Measurements from ENCODE around the gene UPF1. TPM values are rescaled to one million over a fixed set of nuclear protein-coding genes. Genes with fewer than 3 reads are reported as not detected.
"Not testable (repeated sequence)": the region's sequence is repeated elsewhere in the genome, so short reads cannot be mapped to it uniquely, and the experiment has no call there.

Gene UPF1
- total RNA-seq, 8 experiments from 2014 or later = 19.0 to 61.6 (median 28.9) TPM

DNA sequence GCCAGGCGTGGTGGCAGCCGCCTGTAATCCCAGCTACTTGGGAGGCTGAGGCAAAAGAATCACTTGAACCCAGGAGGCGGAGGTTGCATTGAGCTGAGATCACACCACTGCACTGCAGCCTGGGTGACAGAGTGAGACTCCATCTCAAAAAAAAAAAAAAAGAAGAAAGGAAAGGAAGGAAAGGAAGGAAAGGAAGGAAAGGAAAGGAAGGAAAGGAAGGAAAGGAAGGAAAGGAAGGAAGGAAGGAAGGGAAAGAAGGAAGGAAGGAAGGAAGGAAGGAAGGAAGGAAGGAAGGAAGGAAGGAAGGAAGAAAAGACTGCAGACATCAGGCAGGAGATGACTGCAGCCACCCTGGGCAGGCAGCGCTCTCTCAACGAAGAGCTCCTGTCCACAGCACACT is 70.8 kb downstream of the UPF1 start:
- 100% methylated on average over 3 of the region's 5 CpGs; no CpG with 5 or more reads in 8 of the 10 experiments for WGBS, 10 experiments
- in situ Hi-C loops (cut with MboI; ENCODE audit: low pct_unique_long_range_greater_than_20kb in 2 of 9, low sequenced_read_pairs in 9 of 9, unreplicated experiment in 9 of 9); H3K4me1 ChIP-seq (replicated peaks in 1 of 2); ATAC-seq (replicated peaks in 6 of 8); H3K27ac ChIP-seq; H3K4me3 ChIP-seq: not testable (repeated sequence)

DNA sequence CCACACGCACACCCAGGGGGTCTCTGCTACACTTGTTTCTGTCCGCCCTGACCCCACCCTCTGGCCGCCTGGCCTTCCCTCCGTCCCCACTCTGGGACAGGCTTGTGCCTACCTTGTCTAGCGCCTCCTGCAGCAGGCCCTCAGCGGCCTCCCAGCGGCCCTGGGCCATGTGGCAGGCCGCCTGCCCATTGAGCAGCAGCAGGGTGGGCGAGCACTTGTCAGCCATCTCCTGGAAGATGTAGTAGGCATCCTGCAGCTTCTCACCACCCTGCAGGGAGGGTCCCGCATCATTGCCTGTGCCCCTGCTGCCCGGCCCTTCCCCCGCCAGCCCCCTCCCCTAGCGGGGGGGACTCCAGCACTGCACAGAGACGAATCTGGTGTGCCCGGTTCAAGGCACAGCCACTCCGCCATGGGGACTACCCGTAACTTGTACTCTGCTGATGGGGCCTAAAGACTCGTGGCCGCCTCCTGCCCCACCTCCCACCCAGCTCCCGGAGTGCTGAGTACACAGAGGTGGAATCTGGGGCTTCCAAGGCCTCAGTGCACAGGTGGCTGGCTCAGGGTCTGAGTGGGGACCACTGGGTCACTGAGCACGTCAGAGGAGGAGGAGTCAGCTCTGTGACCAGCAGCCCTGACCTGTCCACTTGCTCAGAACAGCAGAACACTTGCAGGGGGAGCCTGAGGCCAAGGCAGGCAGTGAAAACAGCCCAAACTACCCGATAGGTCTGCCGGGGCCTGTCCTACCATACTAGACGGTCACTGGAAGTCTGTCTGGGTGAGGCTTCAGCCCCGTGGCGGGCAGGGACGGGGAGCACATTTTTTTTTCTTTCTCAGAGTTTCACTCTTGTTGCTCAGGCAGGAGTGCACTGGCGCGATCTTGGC is 71.6 kb downstream of the UPF1 start:
- Histone ChIP-seq H3K4me1 (replicated peaks in 1 of 2) (no peaks in the 10 kb centered on the region), H3K27ac (no peak overlapping the region), H3K4me3 (no peak overlapping the region)
- ATAC-seq (replicated peaks in 6 of 8) = no peak
- 60 to 100% (median 100%) methylated on average over 2 to 7 of the region's 29 CpGs; no CpG with 5 or more reads in 5 of the 10 experiments for WGBS, 10 experiments
- in situ Hi-C loops (cut with MboI; ENCODE audit: low pct_unique_long_range_greater_than_20kb in 2 of 9, low sequenced_read_pairs in 9 of 9, unreplicated experiment in 9 of 9) = no loop called here

DNA sequence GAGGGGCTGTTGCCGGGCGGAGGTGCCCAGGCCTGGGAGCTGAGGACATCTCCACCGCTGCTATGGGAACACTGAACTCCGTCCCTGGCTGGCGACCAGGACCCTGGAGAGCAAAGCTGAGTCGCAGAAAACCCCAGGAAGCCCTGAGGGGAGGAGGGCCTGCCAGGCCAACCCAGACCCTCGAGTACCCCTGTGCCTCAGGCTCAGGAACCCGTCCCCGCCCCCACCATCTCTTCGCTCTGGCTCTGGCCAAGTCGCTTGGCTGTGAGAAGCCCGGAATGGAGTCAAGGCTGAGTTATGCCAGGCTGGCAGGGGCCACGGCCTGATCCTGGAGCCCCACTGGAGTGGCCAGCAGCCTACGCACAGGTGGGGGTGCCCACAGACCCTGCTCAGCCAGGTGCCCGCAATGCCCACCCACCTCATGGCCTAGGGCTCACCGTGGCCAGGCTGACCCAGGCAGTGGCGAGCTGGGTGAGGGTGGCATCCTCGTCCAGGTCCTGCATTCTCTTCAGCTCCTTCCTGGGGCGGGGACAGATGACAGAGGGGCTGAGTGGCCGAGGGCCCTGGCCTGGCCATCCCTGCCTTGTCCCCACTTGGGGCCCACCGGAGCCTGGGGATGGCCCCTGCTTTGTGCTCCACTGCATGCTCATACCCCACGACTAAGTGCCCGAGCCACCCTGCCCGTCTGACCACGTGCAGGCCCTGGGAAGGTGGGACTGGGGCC is 72.7 kb downstream of the UPF1 start:
- no peaks in the 10 kb centered on the region for H3K4me1 ChIP-seq (replicated peaks in 1 of 2)
- no peak overlapping the region for H3K27ac ChIP-seq
- no peak overlapping the region for H3K4me3 ChIP-seq
- ATAC-seq (replicated peaks in 6 of 8) = peak in 2 of 8 experiments; percentile 5 to 33
- 80 to 100% (median 100%) methylated on average over 1 to 10 of the region's 25 CpGs; no CpG with 5 or more reads in 5 of the 10 experiments for WGBS, 10 experiments
- in situ Hi-C loops (cut with MboI; ENCODE audit: low pct_unique_long_range_greater_than_20kb in 2 of 9, low sequenced_read_pairs in 9 of 9, unreplicated experiment in 9 of 9) = no loop called here

DNA sequence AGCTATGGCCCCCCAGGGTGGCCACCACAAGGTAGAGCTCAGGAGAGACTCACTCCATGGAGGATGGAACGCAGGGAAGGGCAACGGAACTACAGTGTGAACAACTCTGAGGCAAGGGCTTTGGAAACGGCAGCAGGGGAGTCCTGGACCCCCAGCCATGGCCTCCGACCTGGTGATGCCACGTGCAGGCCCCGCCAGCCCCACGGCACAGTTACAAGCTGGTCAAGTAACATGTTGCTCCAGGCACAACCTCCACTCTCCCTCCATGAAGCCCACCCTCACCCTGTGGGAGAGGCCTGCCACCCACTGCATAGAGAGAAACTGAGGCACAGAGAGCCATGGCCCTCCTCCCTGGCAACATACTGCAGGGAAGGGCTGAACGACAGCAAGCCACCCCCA is 73.3 kb downstream of the UPF1 start:
- in situ Hi-C loops (cut with MboI; ENCODE audit: low pct_unique_long_range_greater_than_20kb in 2 of 9, low sequenced_read_pairs in 9 of 9, unreplicated experiment in 9 of 9) = no loop called here

DNA sequence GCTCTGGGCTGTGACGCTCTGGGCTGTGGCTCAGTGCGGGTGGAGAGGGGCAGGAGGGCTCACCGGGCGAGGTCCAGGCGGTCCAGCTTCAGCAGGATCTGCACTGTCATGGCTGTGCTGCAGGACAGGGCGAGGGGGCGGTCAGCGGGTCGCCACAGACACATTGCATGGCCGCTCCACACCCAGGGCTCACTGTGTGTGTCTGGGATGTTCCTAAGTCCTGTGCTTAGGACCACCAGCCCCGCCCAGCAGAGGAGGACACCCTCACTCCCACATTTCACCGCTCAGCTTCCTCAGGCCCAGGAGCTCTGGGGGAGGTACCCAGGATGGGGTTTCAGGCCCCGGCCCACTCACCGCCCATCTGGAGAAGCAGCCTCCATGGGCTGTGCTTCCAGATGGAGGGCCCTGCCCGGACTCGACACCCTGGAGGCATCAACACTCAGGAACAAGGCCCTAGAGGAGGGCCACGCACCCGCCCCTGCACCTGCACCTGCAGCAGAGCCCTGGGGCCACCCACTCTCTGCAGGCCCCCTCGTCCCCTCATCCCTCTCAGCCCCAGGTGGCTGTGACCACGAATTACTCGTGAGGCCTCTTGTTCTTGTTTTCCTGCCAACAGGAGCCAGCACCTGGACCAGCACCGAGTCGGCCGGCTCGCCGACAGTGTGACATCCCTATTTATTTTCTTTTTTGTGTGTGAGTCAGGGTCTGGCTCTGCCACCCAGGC is 73.9 kb downstream of the UPF1 start:
- Histone ChIP-seq H3K27ac (no peak overlapping the region), H3K4me1 (replicated peaks in 1 of 2) (no peaks in the 10 kb centered on the region)
- ATAC-seq (replicated peaks in 6 of 8) = peak in 3 of 8 experiments; percentile 6 to 69 (median 8)

More for the DNA sequence above, 73.3 kb downstream of the UPF1 start:
- no peak overlapping the region for H3K27ac ChIP-seq
- ATAC-seq (replicated peaks in 6 of 8) = no peak
- no peaks in the 10 kb centered on the region for H3K4me1 ChIP-seq (replicated peaks in 1 of 2)
- H3K4me3 ChIP-seq = no peak overlapping the region
- WGBS, 10 experiments = 50 to 100% (median 80%) methylated on average over 1 to 2 of the region's 8 CpGs; no CpG with 5 or more reads in 7 of the 10 experiments

DNA sequence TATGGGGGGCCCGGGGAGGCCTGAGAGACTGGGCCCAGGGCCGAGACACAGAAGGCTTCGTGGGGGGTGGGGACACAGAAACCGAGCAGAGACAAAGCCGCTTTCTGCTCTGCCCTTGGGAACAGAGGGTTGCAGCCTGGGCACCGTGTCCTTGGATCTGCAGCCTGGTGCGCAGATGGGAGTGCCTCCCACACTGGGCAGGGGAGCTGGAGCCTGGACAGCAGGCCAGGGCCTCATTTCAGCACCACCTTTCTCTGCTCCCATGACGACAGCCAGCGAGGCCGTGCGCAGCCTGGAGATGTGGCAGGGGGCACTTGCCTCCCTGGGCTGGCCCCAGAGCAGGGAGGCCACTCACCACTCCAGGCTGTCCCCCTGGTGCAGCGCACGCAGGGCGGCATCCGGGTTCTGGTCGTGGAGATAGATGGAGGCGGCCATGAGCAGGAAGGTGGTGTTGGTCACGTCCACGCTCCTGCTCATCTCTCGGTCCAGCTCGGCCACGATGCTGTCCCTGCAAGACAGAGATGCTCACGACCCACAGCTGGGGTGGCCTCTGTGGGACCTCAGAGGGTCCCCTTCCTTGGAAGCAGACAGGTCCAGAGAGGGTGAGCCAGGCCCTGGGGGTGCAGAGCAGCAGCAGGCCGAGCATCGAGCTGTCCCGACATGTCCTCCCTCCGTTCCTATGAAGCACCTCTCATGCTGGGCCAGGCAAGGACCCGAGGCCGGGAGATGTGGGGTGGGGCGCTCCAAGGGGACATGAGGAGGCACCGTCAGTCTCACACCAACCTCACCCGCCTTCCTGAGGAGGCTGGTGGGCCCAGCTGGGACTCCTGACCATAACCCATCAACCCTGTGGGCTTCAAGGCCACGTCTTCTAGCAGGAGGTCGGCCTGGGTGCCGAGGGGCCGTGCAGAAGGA is 75.1 kb downstream of the UPF1 start:
- in situ Hi-C loops (cut with MboI; ENCODE audit: low pct_unique_long_range_greater_than_20kb in 2 of 9, low sequenced_read_pairs in 9 of 9, unreplicated experiment in 9 of 9) = no loop called here
- 91 to 100% methylated on average over 1 to 14 of the region's 36 CpGs; no CpG with 5 or more reads in 8 of the 10 experiments for WGBS, 10 experiments
- Histone ChIP-seq H3K4me1 (replicated peaks in 1 of 2) (no peaks in the 10 kb centered on the region), H3K27ac (no peak overlapping the region), H3K4me3 (no peak overlapping the region)
- ATAC-seq (replicated peaks in 6 of 8) = peak in 5 of 8 experiments; percentile 11 to 80 (median 23)

More for the DNA sequence above, 73.9 kb downstream of the UPF1 start:
- 20 to 100% (median 82%) methylated on average over 1 to 9 of the region's 26 CpGs; no CpG with 5 or more reads in 4 of the 10 experiments for WGBS, 10 experiments
- H3K4me3 ChIP-seq = no peak overlapping the region
- in situ Hi-C loops (cut with MboI; ENCODE audit: low pct_unique_long_range_greater_than_20kb in 2 of 9, low sequenced_read_pairs in 9 of 9, unreplicated experiment in 9 of 9) = no loop called here

DNA sequence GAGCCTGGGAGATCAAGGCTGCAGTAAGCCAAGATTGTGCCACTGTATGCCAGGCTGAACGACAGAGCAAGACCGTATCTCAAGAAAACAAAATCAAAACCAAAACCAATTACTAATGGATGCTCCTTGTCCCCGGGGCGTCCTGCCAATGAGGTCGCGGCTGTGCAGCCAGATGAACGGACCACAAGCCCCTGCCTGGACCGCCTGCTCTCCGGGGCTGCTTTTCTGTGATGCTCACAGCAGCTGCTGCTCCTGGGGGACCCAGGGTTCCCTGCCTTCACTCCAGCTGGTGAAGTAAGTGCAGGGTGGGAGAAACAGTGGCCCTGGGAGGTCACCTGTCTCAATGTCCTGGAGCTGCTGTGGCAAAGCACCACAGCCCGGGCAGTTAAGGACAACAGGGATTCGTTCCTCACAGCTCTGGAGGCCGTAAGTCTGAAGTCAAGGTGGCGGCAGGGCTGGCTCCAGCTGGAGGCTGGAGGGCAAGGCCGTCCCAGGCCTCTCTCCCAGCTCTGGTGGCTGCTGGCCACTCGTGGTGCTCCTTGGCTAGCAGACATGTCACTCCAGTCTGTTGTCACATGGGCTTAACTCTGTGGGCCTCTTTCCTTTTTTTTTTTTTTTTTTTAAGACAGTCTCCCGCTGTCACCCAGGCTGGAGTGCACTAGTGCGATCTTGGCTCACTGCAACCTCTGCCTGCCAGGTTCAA is 77.3 kb downstream of the UPF1 start:
- no peaks in the 10 kb centered on the region for H3K4me1 ChIP-seq (replicated peaks in 1 of 2)
- H3K4me3 ChIP-seq = no peak overlapping the region
- peak in 3 of 8 experiments; percentile 21 to 33 (median 23) for ATAC-seq (replicated peaks in 6 of 8)
- 75 to 100% (median 86%) methylated on average over 1 to 6 of the region's 17 CpGs; no CpG with 5 or more reads in 2 of the 10 experiments for WGBS, 10 experiments
- no peak overlapping the region for H3K27ac ChIP-seq
- in situ Hi-C loops (cut with MboI; ENCODE audit: low pct_unique_long_range_greater_than_20kb in 2 of 9, low sequenced_read_pairs in 9 of 9, unreplicated experiment in 9 of 9) = no loop called here

DNA sequence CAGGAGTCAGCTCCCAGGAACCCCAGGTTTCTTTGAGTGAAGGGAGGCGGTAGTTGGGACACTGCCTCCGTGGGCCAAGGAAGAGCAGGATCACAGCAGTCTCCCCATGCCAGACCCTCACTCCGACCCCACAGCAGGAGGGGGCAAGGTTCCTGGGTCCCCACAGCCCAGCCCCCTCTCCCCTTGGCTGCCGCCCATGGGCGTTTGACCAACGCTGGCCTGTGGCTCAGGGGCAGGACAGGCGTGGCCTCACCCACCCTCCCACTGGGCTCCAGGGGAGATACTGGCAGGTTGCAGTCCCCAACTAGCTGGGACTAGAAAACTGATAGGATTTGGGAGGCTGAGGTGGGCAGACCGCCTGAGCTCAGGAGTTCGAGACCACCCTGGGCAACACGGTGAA is 78.3 kb downstream of the UPF1 start:
- whole genome bisulfite sequencing, 10 experiments = 67 to 100% (median 100%) methylated on average over 1 to 4 of the region's 10 CpGs; no CpG with 5 or more reads in 4 of the 10 experiments
- no peak overlapping the region for H3K27ac ChIP-seq
- no peaks in the 10 kb centered on the region for H3K4me1 ChIP-seq (replicated peaks in 1 of 2)
- H3K4me3 ChIP-seq = no peak overlapping the region
- in situ Hi-C loops (cut with MboI; ENCODE audit: low pct_unique_long_range_greater_than_20kb in 2 of 9, low sequenced_read_pairs in 9 of 9, unreplicated experiment in 9 of 9) = no loop called here
- no peak for ATAC-seq (replicated peaks in 6 of 8)

DNA sequence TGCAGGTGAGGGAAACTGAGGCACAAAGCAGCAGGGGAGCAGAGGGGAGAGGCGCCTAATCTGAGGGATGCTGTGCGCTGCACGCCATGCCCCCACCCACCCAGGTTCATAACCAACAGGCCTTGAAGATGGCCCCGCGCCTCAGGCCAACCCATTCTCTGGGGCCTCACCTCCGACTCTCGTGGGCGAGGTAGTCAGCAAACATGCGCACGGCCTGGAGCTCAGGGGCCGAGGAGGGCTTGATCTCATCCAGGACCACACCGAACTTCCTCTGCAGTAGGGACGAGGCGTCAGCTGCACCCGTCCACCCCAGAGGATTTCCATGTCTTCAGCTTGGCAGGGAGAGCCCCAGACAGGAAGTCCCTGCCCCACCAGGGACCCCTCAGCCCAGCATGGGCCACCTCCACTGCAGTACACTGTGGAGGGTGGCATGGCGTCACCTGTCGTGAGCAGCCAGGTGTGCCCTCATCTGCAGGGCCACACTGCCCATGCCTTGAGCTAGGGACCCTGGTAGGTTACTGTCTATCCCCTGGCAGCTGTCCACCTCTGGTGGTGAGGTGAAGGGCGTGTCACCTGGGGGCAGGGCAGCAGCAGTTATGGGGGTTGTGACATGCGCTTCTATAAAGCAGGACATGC is 79.2 kb downstream of the UPF1 start:
- H3K4me1 ChIP-seq (replicated peaks in 1 of 2) = no peaks in the 10 kb centered on the region
- H3K27ac ChIP-seq = no peak overlapping the region
- in situ Hi-C loops (cut with MboI; ENCODE audit: low pct_unique_long_range_greater_than_20kb in 2 of 9, low sequenced_read_pairs in 9 of 9, unreplicated experiment in 9 of 9) = no loop called here
- WGBS, 10 experiments = 90% methylated on average over 2 of the region's 19 CpGs; no CpG with 5 or more reads in 9 of the 10 experiments
- no peak overlapping the region for H3K4me3 ChIP-seq
- no peak for ATAC-seq (replicated peaks in 6 of 8)

DNA sequence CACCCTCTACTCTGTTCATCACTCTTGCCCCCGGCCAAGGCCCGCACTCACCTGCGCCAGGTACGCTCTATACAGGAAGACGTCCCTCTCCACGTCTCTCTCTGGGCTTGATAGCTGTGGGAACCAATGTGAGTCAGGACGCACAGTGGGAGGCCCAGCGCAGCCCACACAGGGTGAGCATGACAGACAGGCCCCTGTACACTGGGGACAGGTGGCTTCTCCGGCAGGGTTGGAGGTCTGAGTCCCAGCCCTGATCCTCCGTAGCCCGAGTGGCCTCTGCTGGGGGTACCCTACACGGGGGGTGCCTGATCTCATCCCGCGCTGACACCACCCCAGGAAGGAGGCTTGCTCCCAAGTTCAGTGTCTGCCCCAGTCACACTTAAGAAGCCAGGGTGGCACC is 81.2 kb downstream of the UPF1 start:
- no peak overlapping the region for H3K4me3 ChIP-seq
- H3K4me1 ChIP-seq (replicated peaks in 1 of 2) = peaks cover 6% of the 10 kb centered on the region in 2 donors
- peak in 1 of 8 experiments; percentile 4 for ATAC-seq (replicated peaks in 6 of 8)
- no peak overlapping the region for H3K27ac ChIP-seq
- 88 to 100% (median 100%) methylated on average over 2 to 3 of the region's 14 CpGs; no CpG with 5 or more reads in 7 of the 10 experiments for WGBS, 10 experiments
- in situ Hi-C loops (cut with MboI; ENCODE audit: low pct_unique_long_range_greater_than_20kb in 2 of 9, low sequenced_read_pairs in 9 of 9, unreplicated experiment in 9 of 9) = no loop called here

DNA sequence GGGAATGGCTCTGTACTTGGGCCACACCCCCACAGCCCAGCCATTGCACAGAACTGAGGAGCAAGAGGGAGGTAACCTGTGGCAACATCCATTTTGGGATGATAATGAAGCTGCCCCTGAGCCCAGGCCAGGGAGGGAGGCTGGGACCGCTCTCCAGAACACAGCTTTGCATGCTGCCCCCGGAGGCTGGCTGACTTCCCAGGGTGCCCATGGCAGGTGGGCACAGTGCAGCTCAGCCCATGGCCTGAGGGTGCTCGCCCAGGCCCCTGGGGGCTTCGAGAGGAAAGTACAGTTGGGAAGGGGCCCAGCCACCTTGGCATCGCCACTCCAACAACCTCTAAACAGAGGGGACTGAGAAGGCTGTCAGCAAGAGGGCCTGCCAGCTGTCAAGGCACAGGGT is 81.7 kb downstream of the UPF1 start:
- no peak for ATAC-seq (replicated peaks in 6 of 8)
- WGBS, 10 experiments = 90 to 100% methylated on average over 2 of the region's 5 CpGs; no CpG with 5 or more reads in 8 of the 10 experiments
- in situ Hi-C loops (cut with MboI; ENCODE audit: low pct_unique_long_range_greater_than_20kb in 2 of 9, low sequenced_read_pairs in 9 of 9, unreplicated experiment in 9 of 9) = no loop called here

More for the DNA sequence above, 81.7 kb downstream of the UPF1 start:
- no peak overlapping the region for H3K27ac ChIP-seq
- H3K4me1 ChIP-seq (replicated peaks in 1 of 2) = peaks cover 10 to 11% of the 10 kb centered on the region in 2 donors
- no peak overlapping the region for H3K4me3 ChIP-seq

Data from motor neuron (in vitro differentiated cells).